ENCODE results near the gene STUB1.

Gene STUB1

GRCh38 chr16:717450-718245 lies 37.4 kb downstream of the STUB1 start:
- DNase-seq, result no peak
- in situ Hi-C loops (cut with HindIII; ENCODE audit: low pct_ligation_motif_present, low sequenced_read_pairs), result loop anchor here (25.0 kb wide), 1 partner anchor 270 kb away; the partner anchor contains the start of gene SOX8
- no peaks in the 10 kb centered on the region for H3K27me3 ChIP-seq (replicated peaks)
- no peak overlapping the region for H3K4me3 ChIP-seq (ENCODE audit: low read depth, low read length)
- no peak overlapping the region for H3K27ac ChIP-seq
- H3K36me3 ChIP-seq (replicated peaks), result peaks cover 2% of the 10 kb centered on the region
- no peak for TF ChIP-seq CTCF (IDR thresholded peaks at IDR 0.05; ENCODE audit: low read depth, low read length, missing control alignments)

- in situ Hi-C loops (cut with HindIII; ENCODE audit: low pct_ligation_motif_present, low sequenced_read_pairs), result loop anchor here (25.0 kb wide), 1 partner anchor 269 kb away; the partner anchor contains the start of gene SOX8
- Histone ChIP-seq H3K36me3 (replicated peaks) (peaks cover 4% of the 10 kb centered on the region), H3K27me3 (replicated peaks) (no peaks in the 10 kb centered on the region), H3K4me3 (ENCODE audit: low read depth, low read length) (no peak overlapping the region), H3K27ac (no peak overlapping the region)
- no peak for DNase-seq
- TF ChIP-seq CTCF (IDR thresholded peaks at IDR 0.05; ENCODE audit: low read depth, low read length, missing control alignments), result no peak
These were observed 38.2 kb downstream of the STUB1 start for GRCh38 chr16:718389-718788.

GRCh38 chr16:718922-719321 lies 38.7 kb downstream of the STUB1 start:
- no peak for TF ChIP-seq CTCF (IDR thresholded peaks at IDR 0.05; ENCODE audit: low read depth, low read length, missing control alignments)
- H3K4me3 ChIP-seq (ENCODE audit: low read depth, low read length), result no peak overlapping the region
- in situ Hi-C loops (cut with HindIII; ENCODE audit: low pct_ligation_motif_present, low sequenced_read_pairs), result loop anchor here (25.0 kb wide), 1 partner anchor 268 kb away; the partner anchor contains the start of gene SOX8
- no peak overlapping the region for H3K27ac ChIP-seq
- no peaks in the 10 kb centered on the region for H3K27me3 ChIP-seq (replicated peaks)
- H3K36me3 ChIP-seq (replicated peaks), result peaks cover 4% of the 10 kb centered on the region
- no peak for DNase-seq

GRCh38 chr16:719815-720446 lies 39.7 kb downstream of the STUB1 start:
- Histone ChIP-seq H3K36me3 (replicated peaks) (peaks cover 4% of the 10 kb centered on the region), H3K27me3 (replicated peaks) (no peaks in the 10 kb centered on the region), H3K4me3 (ENCODE audit: low read depth, low read length) (peak overlapping the region; percentile 65), H3K27ac (no peak overlapping the region)
- in situ Hi-C loops (cut with HindIII; ENCODE audit: low pct_ligation_motif_present, low sequenced_read_pairs), result loop anchor here (25.0 kb wide), 1 partner anchor 267 kb away; the partner anchor contains the start of gene SOX8
- DNase-seq, result no peak
- peak; percentile 56 for TF ChIP-seq CTCF (IDR thresholded peaks at IDR 0.05; ENCODE audit: low read depth, low read length, missing control alignments)

GRCh38 chr16:720447-720989 lies 40.3 kb downstream of the STUB1 start:
- H3K27me3 ChIP-seq (replicated peaks), result no peaks in the 10 kb centered on the region
- DNase-seq, result peak; percentile 43
- H3K36me3 ChIP-seq (replicated peaks), result peaks cover 4% of the 10 kb centered on the region
- TF ChIP-seq CTCF (IDR thresholded peaks at IDR 0.05; ENCODE audit: low read depth, low read length, missing control alignments), result peak; percentile 50
- H3K27ac ChIP-seq, result peak overlapping the region; percentile 63
- in situ Hi-C loops (cut with HindIII; ENCODE audit: low pct_ligation_motif_present, low sequenced_read_pairs), result loop anchor here (25.0 kb wide), 1 partner anchor 267 kb away; the partner anchor contains the start of gene SOX8
- H3K4me3 ChIP-seq (ENCODE audit: low read depth, low read length), result peak overlapping the region; percentile 65

Measured in brain microvascular endothelial cell (primary cell).